NCI-H1417 treated with DMSO at 0.1 percent for 48 hours (cell line): ENCODE results near the gene UTP11.
"Not testable (repeated sequence)": the region's sequence is repeated elsewhere in the genome, so short reads cannot be mapped to it uniquely, and the experiment has no call there.

Experiments used
- DNase-seq: peaks from one replicate; lab custom pipeline; 2025; lab: John Stamatoyannopoulos, UW

UTP11 gene

DNA sequence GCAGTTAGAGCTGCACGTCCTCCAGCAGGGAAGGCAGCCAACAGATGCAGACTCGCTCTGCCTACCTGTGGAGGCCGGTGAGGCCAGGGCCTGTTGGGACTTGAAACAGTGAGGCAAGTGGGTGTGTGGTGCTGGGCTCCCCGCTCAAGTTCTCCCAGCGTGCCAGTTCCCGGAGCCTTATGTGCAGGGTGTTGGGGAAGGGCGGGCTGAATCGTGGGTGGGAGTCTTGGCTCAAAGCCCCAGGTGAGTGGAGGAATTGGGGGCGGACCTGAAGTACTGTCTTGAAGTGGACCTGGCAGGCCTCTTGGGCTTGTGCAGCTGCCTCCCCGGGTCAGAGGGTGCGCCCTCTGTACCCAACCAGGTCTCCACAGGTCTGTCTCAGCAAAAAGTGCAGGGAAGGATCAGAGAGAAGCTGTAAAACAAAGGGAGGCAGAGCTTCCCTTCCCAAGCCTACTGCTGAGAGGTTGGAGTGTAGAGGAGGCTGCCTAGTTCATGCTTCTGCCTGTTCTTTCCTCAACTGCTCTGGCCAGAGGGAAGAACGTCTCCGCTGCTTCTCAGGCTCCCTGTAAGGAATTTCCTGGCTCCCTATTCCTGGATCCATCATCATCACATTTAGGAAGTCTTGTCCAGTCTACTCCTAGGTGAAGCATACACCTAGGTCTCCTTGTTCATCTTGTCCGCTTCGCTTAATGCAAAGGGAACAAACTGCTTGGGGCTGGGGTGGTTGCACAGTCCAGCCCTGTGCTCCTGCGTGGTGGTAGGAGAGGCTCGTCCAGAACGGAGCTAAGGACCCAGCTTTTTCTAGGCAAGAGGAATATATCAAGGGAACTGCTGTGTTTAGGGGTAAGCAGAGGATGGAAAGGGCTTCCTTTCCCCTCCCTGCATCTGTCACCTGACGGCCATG, 14.9 kb downstream of the UTP11 start:
- DNase-seq, result no peak

DNA sequence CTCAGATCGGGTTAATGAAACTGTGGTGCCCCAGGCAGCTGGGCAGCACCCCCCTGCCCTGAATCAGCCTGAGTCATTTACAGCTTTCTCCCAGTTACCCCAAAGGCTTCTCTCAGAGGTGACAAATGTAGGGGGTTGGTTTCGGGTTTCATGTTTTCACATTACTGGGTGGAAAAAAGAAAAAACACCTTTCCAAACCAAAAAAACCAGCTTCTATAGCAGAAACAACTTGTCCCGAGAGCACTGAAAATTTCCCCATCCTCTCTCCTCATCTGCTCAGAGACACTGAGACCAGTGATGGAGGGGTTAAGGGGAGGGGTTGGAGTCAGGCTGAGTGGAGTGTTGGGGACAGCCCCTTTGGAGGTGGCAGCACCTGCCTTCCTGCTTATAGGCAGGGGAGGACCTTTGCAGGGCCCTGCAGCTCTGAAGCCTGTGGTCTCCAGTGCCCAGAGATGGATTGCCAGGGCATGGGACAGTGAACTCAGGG, 15.6 kb downstream of the UTP11 start:
- DNase-seq, result no peak

DNA sequence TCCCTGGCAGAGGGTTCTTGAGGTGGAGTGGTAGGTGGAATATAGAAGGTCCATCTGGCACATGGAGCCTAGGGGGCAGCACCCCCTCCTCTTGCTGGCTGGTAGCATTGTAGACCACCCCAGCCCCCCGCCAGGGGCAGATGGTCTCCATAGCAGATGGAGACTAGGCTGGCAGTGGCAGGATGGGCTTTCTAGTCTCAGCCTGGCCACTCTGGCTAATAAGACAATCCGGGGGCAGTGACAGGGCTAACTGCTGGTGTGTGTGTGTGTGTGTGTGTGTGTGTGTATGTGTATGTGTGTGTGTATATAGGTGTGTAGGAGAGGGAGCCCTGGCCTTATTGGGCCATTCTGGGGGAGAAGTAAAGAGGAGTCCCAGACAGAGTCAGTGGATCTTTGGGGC, 16.1 kb downstream of the UTP11 start:
- DNase-seq, result no peak

DNA sequence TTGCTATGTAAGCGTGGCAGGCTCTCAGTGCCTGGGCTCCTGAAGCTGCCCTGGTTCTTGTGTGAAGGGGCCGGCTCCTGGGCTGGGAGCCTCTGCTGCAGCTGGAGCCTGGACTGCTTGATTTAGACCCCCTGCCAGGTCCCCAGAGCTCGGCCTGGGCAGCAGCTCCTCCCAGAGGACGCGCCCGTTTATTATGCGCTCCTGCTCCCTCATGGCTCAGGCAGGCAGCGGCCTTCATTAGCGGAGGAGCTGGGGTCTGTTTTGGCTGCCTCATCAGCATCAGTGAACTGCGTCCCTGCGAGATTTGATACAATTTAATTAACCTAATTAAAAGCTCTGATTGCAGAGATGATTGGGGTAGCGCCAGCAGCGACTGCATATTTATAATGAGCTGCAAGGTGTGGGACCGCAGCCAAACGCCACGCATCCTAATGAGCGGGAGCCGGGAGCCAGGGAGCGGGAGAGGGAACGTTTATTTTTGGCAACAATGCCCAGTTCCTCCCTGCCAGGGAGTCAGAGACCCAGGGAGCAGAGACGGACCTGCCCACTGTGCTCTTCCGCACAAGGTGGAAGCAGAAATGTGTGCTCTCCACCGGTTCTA, 16.6 kb downstream of the UTP11 start:
- DNase-seq, result peak; percentile 51

DNA sequence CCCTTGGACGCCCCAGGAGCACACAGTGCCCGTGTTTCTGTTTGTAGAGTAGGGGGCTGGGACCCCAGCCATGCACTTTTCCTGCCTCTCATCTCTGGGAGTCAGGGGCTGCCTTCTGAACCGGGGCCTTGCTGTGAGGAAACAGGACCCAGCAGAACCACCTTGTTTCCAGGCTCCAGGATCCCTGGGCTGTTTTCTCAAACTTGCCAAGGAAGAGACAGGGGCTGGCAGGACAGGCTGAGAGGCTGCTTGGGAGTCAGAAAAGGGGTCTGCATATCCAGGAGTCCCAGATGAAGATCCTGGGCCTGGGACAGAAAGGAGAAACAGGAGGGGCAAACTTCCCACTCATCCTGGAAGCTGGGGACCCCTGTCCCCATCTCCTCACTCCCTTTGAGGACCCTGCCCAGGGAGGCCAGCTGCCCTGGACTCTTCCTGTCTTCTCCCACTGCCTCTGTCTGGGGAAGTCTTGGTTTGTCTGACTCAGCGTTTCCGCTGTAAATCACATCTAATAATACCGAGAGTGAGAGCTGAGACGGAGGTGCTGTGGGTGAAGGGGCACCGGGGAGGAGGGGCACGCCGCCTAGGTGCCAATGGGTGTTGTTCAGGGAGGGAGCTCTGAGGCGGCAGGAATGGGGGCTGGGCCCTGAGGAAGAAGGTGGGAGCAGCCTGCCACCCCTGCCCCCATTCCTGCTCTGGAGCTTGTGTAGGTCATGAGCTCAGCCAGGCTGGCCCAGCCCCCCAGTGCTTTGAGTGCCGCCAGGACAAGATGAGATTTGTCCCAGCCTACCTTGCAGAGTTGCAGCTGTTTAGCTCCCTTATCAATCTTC, 17.4 kb downstream of the UTP11 start:
- DNase-seq, result no peak

DNA sequence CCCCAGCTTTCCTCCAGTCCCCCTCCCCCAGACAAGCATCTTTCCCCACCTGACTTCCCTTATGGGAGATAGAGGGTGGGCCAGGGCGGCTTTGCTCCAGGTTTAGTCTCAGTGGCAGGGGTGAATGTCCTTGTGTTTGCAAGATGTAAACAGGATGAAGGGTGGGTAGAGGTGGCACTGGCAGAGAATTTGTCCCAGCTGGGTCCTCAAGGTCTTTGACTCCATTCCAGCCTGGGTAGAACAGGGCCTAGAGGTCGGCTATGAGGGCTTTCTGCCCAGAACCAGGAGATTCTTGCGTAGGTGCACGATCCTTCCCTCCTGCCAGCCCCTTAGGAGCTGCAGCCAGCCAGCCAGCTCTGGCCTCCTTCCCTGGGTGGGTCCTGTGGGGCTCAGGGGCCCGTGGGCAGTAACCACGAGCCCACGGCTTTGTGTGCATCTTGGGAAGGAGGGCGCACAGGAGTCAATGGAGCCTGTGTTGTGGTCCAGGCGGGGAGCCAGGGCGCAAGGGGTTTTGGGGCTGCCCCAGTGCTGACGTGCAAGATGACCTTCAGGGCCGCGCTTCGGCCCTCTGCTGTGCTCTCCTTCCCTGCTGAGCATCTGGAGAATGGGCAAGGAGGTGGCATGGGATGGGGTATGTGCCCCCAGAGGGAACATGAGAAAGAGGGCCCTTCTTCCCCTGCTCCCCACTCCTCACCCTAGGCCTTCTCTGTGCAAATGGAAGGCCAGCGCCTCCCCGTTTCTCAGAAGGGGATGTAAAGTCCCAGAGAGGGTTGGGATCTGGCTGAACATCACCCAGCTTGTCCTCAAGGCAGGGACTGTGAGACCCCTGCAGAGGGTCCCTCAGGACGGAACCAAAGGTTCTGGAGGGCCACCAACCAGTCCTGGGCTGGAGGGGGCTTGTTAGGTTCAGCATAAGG, 18.3 kb downstream of the UTP11 start:
- no peak for DNase-seq

DNA sequence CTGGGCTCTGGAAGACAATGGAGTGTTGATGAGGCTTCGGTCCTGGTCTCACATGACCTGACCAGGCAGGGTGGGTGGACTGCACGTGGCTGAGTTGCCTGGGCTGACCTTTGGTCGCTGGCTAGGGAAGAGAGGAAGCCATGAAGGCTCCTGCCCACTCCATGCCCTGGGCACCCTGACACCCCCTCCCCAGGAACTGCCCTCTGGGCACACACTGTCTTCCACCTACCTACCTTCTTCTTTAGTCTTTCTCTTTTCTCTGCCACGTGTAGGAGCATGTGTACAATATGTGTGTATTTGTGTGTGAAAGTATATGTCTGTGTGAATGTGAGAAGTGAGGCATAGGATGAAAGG, 19.0 kb downstream of the UTP11 start:
- DNase-seq, result no peak

DNA sequence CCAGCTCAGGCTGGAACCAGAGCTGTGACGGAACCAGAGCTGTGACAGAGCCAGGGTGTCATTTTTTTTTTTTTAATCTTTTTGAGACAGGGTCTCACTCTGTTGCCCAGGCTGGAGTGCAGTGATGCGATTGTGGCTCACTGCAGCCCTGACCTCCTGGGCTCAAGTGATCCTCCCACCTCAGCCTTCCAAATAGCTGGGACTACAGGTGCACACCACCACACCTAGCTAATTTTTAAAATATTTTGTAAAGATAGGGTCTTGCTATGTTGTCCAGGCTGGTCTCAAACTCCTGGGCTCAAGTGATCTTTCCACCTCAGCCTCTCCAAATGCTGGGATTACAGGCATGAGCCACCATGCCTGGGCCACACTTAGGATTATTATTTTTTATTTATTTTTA, 20.5 kb downstream of the UTP11 start:
- not testable (repeated sequence) for DNase-seq

DNA sequence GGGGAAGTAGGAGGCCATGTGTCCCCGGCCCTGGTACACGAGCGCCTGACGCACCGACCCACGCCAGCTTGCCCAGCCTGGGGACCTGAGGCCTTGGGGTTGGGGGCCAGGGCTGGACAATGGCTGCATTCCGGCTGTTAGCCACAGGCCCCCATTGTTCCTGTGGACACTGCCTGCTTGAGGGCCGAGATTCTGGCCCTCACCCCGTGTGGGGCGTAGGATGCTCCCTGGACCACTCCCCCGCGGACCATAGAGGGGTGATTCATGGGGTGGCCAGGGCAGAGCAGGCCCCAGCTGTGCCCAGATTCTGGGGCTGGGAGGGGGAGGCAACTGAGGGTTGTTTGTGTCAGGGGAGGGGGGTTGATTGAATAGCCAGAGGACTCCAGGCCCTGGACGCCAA, 22.3 kb downstream of the UTP11 start:
- DNase-seq, result no peak

DNA sequence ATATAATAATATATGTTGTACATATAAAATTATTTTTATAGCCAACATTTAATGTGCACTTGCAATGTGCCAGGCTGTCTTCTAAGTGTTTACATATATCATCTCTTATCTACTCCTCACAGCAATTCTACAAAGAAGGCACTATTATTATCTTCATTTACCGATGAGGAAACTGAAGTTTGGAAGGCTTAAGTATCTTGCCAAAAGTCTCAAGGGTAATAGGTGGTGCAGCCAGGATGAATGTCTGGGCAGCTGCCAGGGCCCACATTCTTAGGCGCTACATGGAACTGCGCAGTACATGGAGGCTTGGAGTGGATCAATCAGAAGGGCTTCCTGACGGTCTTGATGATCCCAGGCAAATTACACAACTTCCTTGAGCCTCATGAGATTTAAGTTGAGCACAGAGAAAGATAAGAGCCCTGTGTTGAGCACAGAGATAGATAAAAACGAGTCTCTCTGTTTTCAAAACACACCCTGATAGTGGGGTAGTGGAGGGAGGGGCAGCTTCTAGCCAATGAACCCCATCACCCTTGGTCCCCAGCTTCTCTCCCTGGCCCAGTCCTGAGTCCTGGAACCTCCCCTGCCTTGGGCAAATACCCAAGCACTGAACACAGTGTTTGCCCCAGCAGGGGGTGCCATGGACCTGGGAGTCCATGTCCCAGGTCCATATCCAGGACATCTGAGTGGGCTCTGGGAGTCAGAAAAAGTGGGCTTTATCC, 24.8 kb downstream of the UTP11 start:
- no peak for DNase-seq

DNA sequence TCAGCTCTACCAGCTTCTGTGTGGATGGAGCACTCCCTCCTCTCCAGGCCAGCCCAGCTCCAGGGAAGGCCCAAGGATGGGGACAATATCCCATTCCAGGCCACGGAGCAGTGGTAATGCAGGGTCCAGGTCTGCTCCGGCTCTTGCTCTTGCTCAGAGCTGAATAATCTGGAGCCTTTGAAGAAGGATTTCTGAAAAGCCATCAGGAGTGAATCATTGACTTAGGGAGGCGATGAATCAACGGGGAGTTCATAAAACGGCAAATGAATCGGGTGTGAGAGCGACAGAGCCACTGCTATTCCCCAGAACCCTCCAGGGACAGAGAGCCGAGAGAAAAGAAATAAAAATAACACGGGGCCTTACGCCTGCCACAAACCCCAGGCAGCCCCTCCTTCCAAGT, 26.3 kb downstream of the UTP11 start:
- DNase-seq, result no peak

DNA sequence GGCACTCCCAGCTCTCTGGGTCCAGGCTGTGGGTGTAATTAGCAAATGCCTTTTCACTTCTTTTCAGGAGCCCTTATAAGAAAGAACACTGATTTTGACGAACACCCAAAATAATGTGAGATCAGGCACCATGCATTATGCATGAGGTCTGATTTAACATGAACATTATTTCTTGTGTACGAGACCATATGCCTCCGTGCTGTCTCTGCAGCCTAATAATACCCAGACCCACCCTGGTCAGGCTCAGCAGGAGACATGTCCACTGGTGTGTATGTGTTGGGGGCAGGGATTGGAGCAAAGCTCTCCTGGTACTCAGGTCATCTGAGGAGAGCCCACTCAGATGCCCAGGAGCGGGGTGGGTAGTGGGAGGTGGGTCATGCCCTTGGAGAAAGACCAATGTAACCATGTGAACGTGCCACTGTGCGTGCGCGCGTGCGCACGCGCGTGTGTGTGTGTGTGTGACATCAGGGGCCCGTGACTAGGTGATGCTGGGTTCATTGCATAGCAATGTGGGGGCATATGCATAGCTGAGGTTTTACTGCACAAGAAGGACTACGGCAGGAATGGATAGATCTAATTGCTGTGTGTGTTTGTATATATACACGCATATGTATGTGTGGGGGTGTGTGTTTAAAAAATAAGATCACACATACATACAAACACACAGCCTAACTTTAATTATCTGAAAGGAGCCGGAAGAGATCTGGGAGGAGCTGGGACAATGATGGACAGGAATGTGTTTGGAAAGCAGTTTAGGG, 27.0 kb downstream of the UTP11 start:
- no peak for DNase-seq

DNA sequence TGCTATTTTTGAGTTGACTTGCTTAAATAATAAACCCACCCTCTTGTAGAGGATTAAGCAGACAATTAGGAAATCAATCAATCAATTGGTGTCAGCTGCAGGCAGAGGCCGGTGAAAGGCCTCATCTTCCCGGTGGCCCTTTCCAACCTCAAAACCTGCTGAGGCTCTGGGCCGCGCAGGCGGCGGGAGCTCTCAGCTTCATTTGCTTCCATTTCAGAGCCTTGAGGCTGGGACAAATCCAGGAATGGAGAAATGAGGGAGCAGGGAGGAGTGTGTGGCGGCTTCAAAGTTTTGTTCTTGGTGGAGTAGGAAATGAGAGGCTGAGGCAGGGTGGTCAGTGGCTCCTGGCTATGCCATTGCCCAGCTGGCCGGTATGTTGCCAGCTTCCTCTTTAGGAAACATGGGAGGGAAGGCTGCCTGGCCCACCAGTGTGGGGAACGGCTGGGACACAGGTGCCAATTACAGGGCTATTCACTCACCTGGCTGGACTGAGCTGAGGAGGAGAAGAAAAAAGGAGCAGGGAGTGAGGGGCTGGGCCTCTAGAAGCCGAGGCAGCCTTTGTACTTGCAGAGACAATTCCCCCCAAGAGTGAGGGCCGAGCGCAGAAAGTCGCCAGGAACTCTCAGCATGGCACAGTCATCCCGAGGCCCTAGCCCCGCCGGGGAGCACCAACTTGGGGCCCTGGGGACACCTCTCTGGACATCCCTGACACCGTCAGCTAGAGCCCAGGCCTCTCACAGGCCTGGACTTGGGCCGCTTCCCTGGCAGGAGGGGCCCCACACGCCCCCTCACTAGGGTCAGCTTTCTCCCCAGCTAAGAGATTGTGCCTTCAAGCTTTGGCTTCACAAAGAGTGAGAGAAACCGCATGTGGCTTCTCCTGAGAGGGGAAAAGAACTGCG, 29.7 kb downstream of the UTP11 start:
- no peak for DNase-seq

DNA sequence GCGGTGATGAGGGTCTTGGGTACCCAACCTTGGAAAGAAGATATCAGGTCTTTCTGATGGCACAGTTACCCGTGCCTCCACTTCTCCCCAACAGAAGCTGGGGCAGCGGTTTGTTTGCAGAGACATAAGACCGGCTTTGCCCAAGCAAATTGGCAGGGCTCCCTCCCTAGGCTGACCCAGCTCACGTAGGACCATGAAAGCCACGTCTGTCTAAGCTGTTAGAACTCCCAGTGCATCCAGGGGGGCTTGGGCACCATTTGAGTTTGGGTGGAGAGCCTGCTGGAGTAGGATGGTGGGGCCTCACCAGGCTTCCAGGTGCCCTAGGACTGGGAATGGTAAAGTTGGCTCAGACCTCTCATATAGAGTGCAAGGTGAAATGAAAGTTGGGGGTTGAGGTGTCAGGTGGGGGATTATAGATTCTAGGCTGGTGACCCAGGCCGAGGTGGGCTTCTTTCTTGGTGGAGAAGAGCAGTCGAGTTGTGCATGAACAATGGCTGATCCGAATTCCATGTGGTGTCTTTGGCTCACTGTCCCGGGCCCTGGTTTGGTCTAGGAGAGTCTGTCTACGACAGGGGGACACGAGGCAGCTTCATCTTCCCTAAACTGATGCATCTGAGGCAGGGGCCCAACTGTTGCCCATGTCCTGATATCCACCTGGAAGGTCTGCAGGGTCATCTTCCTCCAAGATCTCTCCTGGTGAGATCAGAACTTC, 30.7 kb downstream of the UTP11 start:
- no peak for DNase-seq

DNA sequence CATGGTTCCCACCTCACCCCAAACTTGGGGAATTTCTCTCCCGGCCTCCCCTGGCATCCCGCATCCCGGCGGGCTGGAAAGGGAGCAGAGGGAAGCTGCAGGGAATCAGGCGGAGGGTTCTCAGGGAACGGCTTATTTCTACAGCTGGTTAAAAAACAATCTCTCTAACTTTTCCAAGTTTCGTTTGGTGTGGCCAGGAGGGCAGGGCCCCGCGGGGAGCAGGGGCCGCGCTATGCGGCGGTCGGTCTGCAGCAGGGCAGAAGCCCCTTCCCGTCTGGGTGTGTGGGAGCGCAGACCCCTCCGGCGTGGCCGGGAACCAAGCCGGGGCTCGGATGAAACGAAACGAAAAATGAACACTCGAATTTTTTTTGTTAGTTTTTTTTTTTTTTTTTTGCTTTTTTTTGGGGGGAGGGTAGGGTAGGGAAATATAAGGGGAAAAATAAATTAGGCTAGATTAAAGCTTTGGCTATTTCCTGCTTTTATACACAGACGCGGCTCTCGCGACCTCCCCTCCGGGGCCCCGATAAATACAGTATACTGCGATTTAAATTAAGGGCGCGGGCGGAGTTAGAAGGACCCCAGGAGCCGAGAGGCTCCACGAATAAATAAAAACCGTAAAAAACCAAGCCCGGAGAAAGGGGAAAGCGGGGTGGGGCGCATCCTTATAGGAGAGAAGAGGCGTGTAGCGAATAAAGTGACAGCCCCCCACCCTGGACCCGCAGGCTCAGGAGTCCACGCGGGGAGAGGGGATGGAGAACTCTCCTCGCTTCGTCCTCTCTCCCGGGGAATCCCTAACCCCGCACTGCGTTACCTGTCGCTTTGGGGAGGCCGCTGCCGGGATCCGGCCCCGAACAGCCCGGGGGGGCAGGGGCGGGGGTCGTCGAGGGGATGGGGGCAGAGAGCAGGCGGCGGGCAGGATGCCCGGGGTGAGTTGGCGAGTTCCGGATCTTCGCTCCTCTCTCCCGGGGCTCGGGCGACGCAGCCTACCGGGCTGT, 32.0 kb downstream of the UTP11 start:
- no peak for DNase-seq

DNA sequence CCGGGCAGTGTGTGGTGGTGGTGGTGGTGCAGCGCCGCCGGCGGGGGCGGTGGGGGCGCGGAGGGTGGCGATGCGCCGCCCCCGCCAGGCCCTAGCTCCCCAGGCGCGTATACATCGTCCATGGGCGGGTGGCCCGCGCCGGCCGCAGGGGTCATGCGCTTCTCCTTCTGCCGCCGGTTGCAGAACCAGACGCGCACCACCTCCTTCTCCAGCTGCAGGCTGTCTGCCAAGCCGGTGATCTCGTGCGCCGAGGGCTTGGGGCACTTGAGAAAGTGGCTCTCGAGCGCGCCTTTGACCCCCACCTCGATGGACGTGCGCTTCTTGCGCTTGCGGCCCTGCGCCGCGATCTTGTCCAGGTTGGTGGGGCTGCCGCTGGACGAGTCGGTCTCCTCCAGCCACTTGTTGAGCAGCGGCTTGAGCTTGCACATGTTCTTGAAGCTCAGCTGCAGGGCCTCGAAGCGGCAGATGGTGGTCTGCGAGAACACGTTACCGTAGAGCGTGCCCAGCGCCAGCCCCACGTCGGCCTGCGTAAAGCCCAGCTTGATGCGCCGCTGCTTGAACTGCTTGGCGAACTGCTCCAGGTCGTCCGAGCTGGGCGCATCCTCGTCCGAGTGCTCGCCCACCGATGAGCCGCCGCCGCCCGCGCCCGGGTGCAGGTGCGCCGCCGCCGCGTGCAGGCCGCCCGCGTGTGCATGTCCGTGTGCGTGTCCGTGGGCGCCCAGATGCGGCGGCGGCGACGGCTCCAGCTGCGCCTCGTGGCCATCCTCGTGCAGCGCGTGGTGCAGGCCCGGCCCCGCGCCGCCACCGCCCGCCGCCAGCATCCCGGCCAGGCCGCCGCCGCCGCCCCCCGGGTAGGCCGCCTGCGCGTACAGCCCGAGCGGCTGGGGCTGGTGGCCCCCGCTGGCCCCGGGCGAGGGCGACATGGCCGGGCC, 33.1 kb downstream of the UTP11 start:
- DNase-seq, result no peak
